GM23338 (cell line): ENCODE results near the gene JAM3. TPM values are rescaled to one million over a fixed set of nuclear protein-coding genes. Genes with fewer than 3 reads are reported as not detected.

ENCODE experiments used
- ATAC-seq: fragments of 200-7000 bp; cut with Tn5 transposase; 3 replicates; pipeline ENCODE4 v1.9.1; 2020
- DNase-seq: peaks from one replicate; pipeline ENCODE4 v3.0.0-alpha.2; 2015; ENCODE audit warnings: low spot score
- H2AFZ ChIP-seq: fragments of 200-600 bp; sonication (generic); 2 replicates; pipeline ENCODE4 v1.8.0; 2016; ENCODE audit warnings: antibody characterized with exemption, mild to moderate bottlenecking, moderate library complexity
- H3F3A ChIP-seq: fragments of 200-600 bp; sonication (generic); replicated peaks from 2 replicates; pipeline ENCODE4 v1.8.0; 2017; ENCODE audit warnings: antibody characterized with exemption, mixed run types, low read depth
- H3K27ac ChIP-seq: fragments of 200-600 bp; sonication (generic); 2 replicates; pipeline ENCODE4 v1.6.1; 2016; ENCODE audit warnings: low read depth
- H3K27me3 ChIP-seq: fragments of 200-600 bp; sonication (generic); 2 replicates; pipeline ENCODE4 v1.8.0; 2016; ENCODE audit warnings: mild to moderate bottlenecking, mixed run types, moderate library complexity; ENCODE audit not compliant: insufficient read depth
- H3K36me3 ChIP-seq: fragments of 200-600 bp; sonication (generic); 2 replicates; pipeline ENCODE4 v1.8.0; 2016; ENCODE audit warnings: mild to moderate bottlenecking; ENCODE audit not compliant: insufficient read depth
- H3K4me1 ChIP-seq: fragments of 200-600 bp; sonication (generic); 2 replicates; pipeline ENCODE4 v1.8.0; 2016; ENCODE audit warnings: mild to moderate bottlenecking, moderate library complexity; ENCODE audit not compliant: insufficient read depth
- H3K4me2 ChIP-seq: fragments of 200-600 bp; sonication (generic); 2 replicates; pipeline ENCODE4 v1.7.1; 2017; ENCODE audit warnings: mixed run types
- H3K4me3 ChIP-seq: fragments of 200-600 bp; sonication (generic); 2 replicates; pipeline ENCODE4 v1.6.1; 2016; ENCODE audit warnings: mixed run types
- H3K79me2 ChIP-seq: fragments of 200-600 bp; sonication (generic); replicated peaks from 2 replicates; pipeline ENCODE4 v1.8.0; 2017; ENCODE audit warnings: mild to moderate bottlenecking; ENCODE audit not compliant: insufficient read depth
- H3K9me2 ChIP-seq: fragments of 200-600 bp; sonication (generic); 2 replicates; pipeline ENCODE4 v1.8.0; 2017; ENCODE audit not compliant: insufficient read depth
- H4K20me1 ChIP-seq: fragments of 200-600 bp; sonication (generic); replicated peaks from 2 replicates; pipeline ENCODE4 v1.8.0; 2017; ENCODE audit warnings: mild to moderate bottlenecking; ENCODE audit not compliant: insufficient read depth
- H3K27ac Mint-ChIP-seq: 2 replicates; pipeline ENCODE4 v1.8.0; 2020; ENCODE audit warnings: inconsistent platforms, mild to moderate bottlenecking, moderate library complexity, mixed read lengths
- H3K27me3 Mint-ChIP-seq: 3 replicates; pipeline ENCODE4 v1.8.0; 2022; ENCODE audit warnings: low read depth, mild to moderate bottlenecking, moderate library complexity, mixed read lengths, inconsistent platforms; ENCODE audit not compliant: insufficient read depth, poor library complexity
- H3K36me3 Mint-ChIP-seq: 3 replicates; pipeline ENCODE4 v1.8.0; 2021; ENCODE audit warnings: low read depth, mild to moderate bottlenecking, inconsistent platforms, moderate library complexity, mixed read lengths
- H3K4me1 Mint-ChIP-seq: 3 replicates; pipeline ENCODE4 v1.8.0; 2020; ENCODE audit warnings: mild to moderate bottlenecking, inconsistent platforms, mixed read lengths
- H3K4me3 Mint-ChIP-seq: 3 replicates; pipeline ENCODE4 v1.8.0; 2021; ENCODE audit warnings: moderate library complexity, mild to moderate bottlenecking, inconsistent platforms, mixed read lengths
- H3K9me3 Mint-ChIP-seq: 3 replicates; pipeline ENCODE4 v1.8.0; 2020; ENCODE audit warnings: moderate library complexity, mild to moderate bottlenecking, inconsistent platforms, mixed read lengths
- CREB1 ChIP-seq: fragments of 250-450 bp; sonication (Bioruptor Pico); IDR thresholded peaks from 2 replicates; pipeline ENCODE4 v1.5.0; 2020; ENCODE audit warnings: low read depth, mild to moderate bottlenecking, moderate library complexity
- CTCF ChIP-seq, 2 experiments: fragments of 200-600 bp in 1 of 2; sonication (generic) in 1 of 2; conservative IDR thresholded peaks; 2 replicates each; pipeline versions ENCODE4 v1.5.1 to v1.6.1; 2016 to 2017; ENCODE audit warnings: antibody characterized with exemption in 2 of 2, low read depth in 2 of 2, mild to moderate bottlenecking in 2 of 2, moderate library complexity in 1 of 2
- EZH2 ChIP-seq: fragments of 200-600 bp; sonication (generic); IDR thresholded peaks from one replicate; pipeline ENCODE4 v1.8.0; 2017; ENCODE audit warnings: antibody characterized with exemption, mild to moderate bottlenecking, low read depth; ENCODE audit not compliant: unreplicated experiment
- EZH2phosphoT487 ChIP-seq: fragments of 200-600 bp; sonication (generic); IDR thresholded peaks from one replicate; pipeline ENCODE4 v1.8.1; 2018; ENCODE audit warnings: antibody characterized with exemption; ENCODE audit not compliant: unreplicated experiment
- JUNB ChIP-seq: IDR thresholded peaks from one replicate; pipeline ENCODE4 v1.6.1; 2016; ENCODE audit warnings: antibody characterized with exemption; ENCODE audit not compliant: unreplicated experiment
- NANOG ChIP-seq: IDR thresholded peaks from 2 replicates; pipeline ENCODE4 v1.6.1; 2016; ENCODE audit warnings: antibody characterized with exemption, borderline replicate concordance
- POLR2AphosphoS5 ChIP-seq: IDR thresholded peaks from 2 replicates; pipeline ENCODE4 v1.6.1; 2016; ENCODE audit warnings: antibody characterized with exemption, low read depth
- STAT1 ChIP-seq: IDR thresholded peaks from one replicate; pipeline ENCODE4 v1.6.1; 2016; ENCODE audit warnings: antibody characterized with exemption; ENCODE audit not compliant: unreplicated experiment
- ZNF114 ChIP-seq: fragments of 250-450 bp; sonication (Bioruptor Pico); IDR thresholded peaks from 2 replicates; pipeline ENCODE4 v1.5.0; 2020; ENCODE audit warnings: mild to moderate bottlenecking, moderate library complexity
- ZNF331 ChIP-seq: fragments of 250-450 bp; sonication (Bioruptor Pico); IDR thresholded peaks from 2 replicates; pipeline ENCODE4 v1.5.0; 2020; ENCODE audit warnings: low read depth, mild to moderate bottlenecking, moderate library complexity
- polyA plus RNA-seq: library from polyadenylated mRNA; unstranded; fragments of >200 nt; fragmentation: Nextera tagmentation; extraction: Ambion mirVana; gene quantifications from 2 replicates; pipeline ENCODE4 v1.2.1, GENCODE V29; 2016
- total RNA-seq: library from RNA; depleted of rRNA; stranded (reverse); fragments of >200 nt; shearing (Covaris generic); gene quantifications from 2 replicates; pipeline ENCODE4 v1.2.3, GENCODE V29; 2014
- TF ChIP-seq, protein P1 (sequence below): fragments of 250-450 bp; sonication (Bioruptor Pico); IDR thresholded peaks from 2 replicates; pipeline ENCODE4 v1.5.0; 2020; ENCODE audit warnings: mild to moderate bottlenecking, moderate library complexity
- TF ChIP-seq, protein P2 (sequence below): IDR thresholded peaks from 2 replicates; pipeline ENCODE4 v1.6.1; 2016; ENCODE audit warnings: antibody characterized with exemption

The JAM3 gene
- total and polyA plus RNA-seq, 2 experiments from 2014 or later: 14.1 to 41.5 TPM

- Mint-ChIP-seq H3K4me1 (peaks cover 14% of the 10 kb centered on the region), H3K4me3 (no peak overlapping the region), H3K36me3 (no peaks in the 10 kb centered on the region), H3K9me3 (no peaks in the 10 kb centered on the region; the same call in 2 of the 3 replicates), H3K27ac (no peak overlapping the region), H3K27me3 (peaks cover 1% of the 10 kb centered on the region)
- Histone ChIP-seq H4K20me1 (no peaks in the 10 kb centered on the region), H3K36me3 (no peaks in the 10 kb centered on the region), H3K4me1 (peaks cover 10% of the 10 kb centered on the region; the same call in 1 of the 2 replicates), H3K9me2 (no peaks in the 10 kb centered on the region), H3K79me2 (no peaks in the 10 kb centered on the region), H2AFZ (peak overlapping the region; percentile 38; the same call in 1 of the 2 replicates), H3K4me3 (no peak overlapping the region), H3K4me2 (no peak overlapping the region), H3K27ac (no peak overlapping the region), H3K27me3 (no peaks in the 10 kb centered on the region), H3F3A (no peaks in the 10 kb centered on the region)
- no peak for DNase-seq
- TF ChIP-seq ZNF331 (CRISPR knock-in tag): no peak
- TF ChIP-seq JUNB: no peak
- no peak for TF ChIP-seq CREB1 (CRISPR knock-in tag)
- TF ChIP-seq POLR2AphosphoS5: no peak
- TF ChIP-seq NANOG: no peak
- no peak for TF ChIP-seq CTCF (conservative IDR thresholded peaks at IDR 0.05; ENCODE audit: low read depth in 2 of 2)
- TF ChIP-seq, protein P1, sequence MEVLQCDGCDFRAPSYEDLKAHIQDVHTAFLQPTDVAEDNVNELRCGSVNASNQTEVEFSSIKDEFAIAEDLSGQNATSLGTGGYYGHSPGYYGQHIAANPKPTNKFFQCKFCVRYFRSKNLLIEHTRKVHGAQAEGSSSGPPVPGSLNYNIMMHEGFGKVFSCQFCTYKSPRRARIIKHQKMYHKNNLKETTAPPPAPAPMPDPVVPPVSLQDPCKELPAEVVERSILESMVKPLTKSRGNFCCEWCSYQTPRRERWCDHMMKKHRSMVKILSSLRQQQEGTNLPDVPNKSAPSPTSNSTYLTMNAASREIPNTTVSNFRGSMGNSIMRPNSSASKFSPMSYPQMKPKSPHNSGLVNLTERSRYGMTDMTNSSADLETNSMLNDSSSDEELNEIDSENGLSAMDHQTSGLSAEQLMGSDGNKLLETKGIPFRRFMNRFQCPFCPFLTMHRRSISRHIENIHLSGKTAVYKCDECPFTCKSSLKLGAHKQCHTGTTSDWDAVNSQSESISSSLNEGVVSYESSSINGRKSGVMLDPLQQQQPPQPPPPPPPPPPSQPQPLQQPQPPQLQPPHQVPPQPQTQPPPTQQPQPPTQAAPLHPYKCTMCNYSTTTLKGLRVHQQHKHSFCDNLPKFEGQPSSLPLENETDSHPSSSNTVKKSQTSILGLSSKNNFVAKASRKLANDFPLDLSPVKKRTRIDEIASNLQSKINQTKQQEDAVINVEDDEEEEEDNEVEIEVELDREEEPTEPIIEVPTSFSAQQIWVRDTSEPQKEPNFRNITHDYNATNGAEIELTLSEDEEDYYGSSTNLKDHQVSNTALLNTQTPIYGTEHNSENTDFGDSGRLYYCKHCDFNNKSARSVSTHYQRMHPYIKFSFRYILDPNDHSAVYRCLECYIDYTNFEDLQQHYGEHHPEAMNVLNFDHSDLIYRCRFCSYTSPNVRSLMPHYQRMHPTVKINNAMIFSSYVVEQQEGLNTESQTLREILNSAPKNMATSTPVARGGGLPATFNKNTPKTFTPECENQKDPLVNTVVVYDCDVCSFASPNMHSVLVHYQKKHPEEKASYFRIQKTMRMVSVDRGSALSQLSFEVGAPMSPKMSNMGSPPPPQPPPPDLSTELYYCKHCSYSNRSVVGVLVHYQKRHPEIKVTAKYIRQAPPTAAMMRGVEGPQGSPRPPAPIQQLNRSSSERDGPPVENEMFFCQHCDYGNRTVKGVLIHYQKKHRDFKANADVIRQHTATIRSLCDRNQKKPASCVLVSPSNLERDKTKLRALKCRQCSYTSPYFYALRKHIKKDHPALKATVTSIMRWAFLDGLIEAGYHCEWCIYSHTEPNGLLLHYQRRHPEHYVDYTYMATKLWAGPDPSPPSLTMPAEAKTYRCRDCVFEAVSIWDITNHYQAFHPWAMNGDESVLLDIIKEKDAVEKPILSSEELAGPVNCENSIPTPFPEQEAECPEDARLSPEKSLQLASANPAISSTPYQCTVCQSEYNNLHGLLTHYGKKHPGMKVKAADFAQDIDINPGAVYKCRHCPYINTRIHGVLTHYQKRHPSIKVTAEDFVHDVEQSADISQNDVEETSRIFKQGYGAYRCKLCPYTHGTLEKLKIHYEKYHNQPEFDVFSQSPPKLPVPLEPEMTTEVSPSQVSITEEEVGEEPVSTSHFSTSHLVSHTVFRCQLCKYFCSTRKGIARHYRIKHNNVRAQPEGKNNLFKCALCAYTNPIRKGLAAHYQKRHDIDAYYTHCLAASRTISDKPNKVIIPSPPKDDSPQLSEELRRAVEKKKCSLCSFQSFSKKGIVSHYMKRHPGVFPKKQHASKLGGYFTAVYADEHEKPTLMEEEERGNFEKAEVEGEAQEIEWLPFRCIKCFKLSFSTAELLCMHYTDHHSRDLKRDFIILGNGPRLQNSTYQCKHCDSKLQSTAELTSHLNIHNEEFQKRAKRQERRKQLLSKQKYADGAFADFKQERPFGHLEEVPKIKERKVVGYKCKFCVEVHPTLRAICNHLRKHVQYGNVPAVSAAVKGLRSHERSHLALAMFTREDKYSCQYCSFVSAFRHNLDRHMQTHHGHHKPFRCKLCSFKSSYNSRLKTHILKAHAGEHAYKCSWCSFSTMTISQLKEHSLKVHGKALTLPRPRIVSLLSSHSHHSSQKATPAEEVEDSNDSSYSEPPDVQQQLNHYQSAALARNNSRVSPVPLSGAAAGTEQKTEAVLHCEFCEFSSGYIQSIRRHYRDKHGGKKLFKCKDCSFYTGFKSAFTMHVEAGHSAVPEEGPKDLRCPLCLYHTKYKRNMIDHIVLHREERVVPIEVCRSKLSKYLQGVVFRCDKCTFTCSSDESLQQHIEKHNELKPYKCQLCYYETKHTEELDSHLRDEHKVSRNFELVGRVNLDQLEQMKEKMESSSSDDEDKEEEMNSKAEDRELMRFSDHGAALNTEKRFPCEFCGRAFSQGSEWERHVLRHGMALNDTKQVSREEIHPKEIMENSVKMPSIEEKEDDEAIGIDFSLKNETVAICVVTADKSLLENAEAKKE (CRISPR knock-in tag): no peak
- TF ChIP-seq EZH2phosphoT487: no peak
- TF ChIP-seq EZH2: no peak
- TF ChIP-seq, protein P2, sequence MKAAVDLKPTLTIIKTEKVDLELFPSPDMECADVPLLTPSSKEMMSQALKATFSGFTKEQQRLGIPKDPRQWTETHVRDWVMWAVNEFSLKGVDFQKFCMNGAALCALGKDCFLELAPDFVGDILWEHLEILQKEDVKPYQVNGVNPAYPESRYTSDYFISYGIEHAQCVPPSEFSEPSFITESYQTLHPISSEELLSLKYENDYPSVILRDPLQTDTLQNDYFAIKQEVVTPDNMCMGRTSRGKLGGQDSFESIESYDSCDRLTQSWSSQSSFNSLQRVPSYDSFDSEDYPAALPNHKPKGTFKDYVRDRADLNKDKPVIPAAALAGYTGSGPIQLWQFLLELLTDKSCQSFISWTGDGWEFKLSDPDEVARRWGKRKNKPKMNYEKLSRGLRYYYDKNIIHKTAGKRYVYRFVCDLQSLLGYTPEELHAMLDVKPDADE: no peak
- TF ChIP-seq ZNF114 (CRISPR knock-in tag): no peak
- no peak for TF ChIP-seq STAT1
- ATAC-seq: no peak
These were observed 6.4 kb upstream of the JAM3 start for GRCh38 chr11:134062265-134063123.
